BLaER1 (cell line): ENCODE measurements around the gene KCNJ6.

Source experiments
- H3K27ac ChIP-seq: shearing (Covaris generic); formaldehyde crosslinking; 2 replicates; pipeline ENCODE4 v1.8.1; 2022
- H3K27me3 ChIP-seq: shearing (Covaris generic); formaldehyde crosslinking; 2 replicates; pipeline ENCODE4 v1.8.1; 2022
- H3K36me3 ChIP-seq: shearing (Covaris generic); formaldehyde crosslinking; 2 replicates; pipeline ENCODE4 v1.8.1; 2022
- H3K4me1 ChIP-seq: shearing (Covaris generic); formaldehyde crosslinking; 2 replicates; pipeline ENCODE4 v1.8.1; 2022
- H3K4me2 ChIP-seq: shearing (Covaris generic); formaldehyde crosslinking; 2 replicates; pipeline ENCODE4 v1.8.1; 2022
- H3K4me3 ChIP-seq: shearing (Covaris generic); formaldehyde crosslinking; 2 replicates; pipeline ENCODE4 v1.8.1; 2022
- H3K9ac ChIP-seq: shearing (Covaris generic); formaldehyde crosslinking; 2 replicates; pipeline ENCODE4 v1.8.1; 2022
- H3K9me3 ChIP-seq: shearing (Covaris generic); formaldehyde crosslinking; 2 replicates; pipeline ENCODE4 v1.8.1; 2022
- H4K20me1 ChIP-seq: shearing (Covaris generic); formaldehyde crosslinking; 2 replicates; pipeline ENCODE4 v1.8.1; 2022
- Cebpa-rat ChIP-seq: shearing (Covaris generic); IDR thresholded peaks from 2 replicates; pipeline ENCODE4 v1.8.1; 2022

Gene KCNJ6

DNA sequence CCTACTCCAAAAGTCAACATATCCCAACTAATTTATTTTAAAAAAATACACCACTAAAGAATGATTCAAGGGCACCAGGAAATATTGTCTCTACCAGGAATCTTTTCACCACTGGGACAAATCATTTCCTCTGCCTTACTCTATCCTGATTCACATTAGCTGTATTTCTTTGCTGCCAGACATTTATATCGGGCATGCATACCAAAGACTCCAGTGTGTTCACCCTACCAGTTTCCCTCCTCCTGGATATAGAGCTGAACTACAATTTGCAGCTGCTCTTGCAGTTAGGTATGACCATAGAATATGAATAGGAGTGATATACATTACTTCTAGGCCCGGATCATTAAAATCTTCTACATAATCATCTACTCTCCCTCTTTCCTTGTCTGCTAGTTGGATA, 7.6 kb downstream of the KCNJ6 start:
- Histone ChIP-seq H3K4me3 (no peak overlapping the region), H3K9me3 (no peaks in the 10 kb centered on the region), H3K36me3 (no peaks in the 10 kb centered on the region), H3K27ac (no peak overlapping the region), H3K9ac (no peak overlapping the region), H3K4me2 (no peak overlapping the region), H3K27me3 (peaks cover 5% of the 10 kb centered on the region; the same call in 1 of the 2 replicates), H4K20me1 (no peaks in the 10 kb centered on the region), H3K4me1 (no peaks in the 10 kb centered on the region)
- TF ChIP-seq Cebpa-rat, result no peak

DNA sequence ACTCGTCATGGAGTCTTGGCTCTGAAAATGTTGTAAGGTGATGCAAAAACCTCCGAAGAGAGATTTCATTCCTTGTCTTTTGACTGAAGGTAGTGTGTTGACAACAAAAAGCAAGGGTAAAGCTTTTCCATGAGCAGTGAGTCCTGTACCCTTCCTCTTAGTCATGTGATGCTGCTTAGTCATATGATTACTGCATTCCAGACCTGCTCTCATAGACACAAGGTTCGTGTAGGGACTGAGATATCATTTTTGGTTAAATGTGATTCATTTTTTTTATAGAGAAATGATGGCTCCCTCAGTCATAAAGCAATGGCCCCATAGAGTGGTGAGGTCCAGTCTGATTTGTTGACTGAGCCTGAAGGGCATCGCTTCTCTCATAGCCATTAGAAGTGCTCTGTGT, 9.2 kb downstream of the KCNJ6 start:
- no peaks in the 10 kb centered on the region for H4K20me1 ChIP-seq
- no peak overlapping the region for H3K4me3 ChIP-seq
- TF ChIP-seq Cebpa-rat, result no peak
- H3K27me3 ChIP-seq, result no peaks in the 10 kb centered on the region
- no peaks in the 10 kb centered on the region for H3K36me3 ChIP-seq
- H3K4me2 ChIP-seq, result no peak overlapping the region
- no peaks in the 10 kb centered on the region for H3K4me1 ChIP-seq
- no peak overlapping the region for H3K9ac ChIP-seq
- no peak overlapping the region for H3K27ac ChIP-seq
- H3K9me3 ChIP-seq, result no peaks in the 10 kb centered on the region

GRCh38 chr21:37905291-37905690, 11.0 kb downstream of the KCNJ6 start:
- no peaks in the 10 kb centered on the region for H3K36me3 ChIP-seq
- H3K9ac ChIP-seq, result no peak overlapping the region
- no peak overlapping the region for H3K4me2 ChIP-seq
- H3K4me1 ChIP-seq, result no peaks in the 10 kb centered on the region
- H3K27me3 ChIP-seq, result no peaks in the 10 kb centered on the region
- H3K27ac ChIP-seq, result no peak overlapping the region
- no peak overlapping the region for H3K4me3 ChIP-seq
- no peaks in the 10 kb centered on the region for H3K9me3 ChIP-seq
- TF ChIP-seq Cebpa-rat, result no peak
- no peaks in the 10 kb centered on the region for H4K20me1 ChIP-seq

- no peak overlapping the region for H3K4me3 ChIP-seq
- no peak overlapping the region for H3K27ac ChIP-seq
- H4K20me1 ChIP-seq, result no peaks in the 10 kb centered on the region
- no peaks in the 10 kb centered on the region for H3K4me1 ChIP-seq
- no peak for TF ChIP-seq Cebpa-rat
- H3K9ac ChIP-seq, result no peak overlapping the region
- H3K4me2 ChIP-seq, result no peak overlapping the region
- no peaks in the 10 kb centered on the region for H3K36me3 ChIP-seq
- no peaks in the 10 kb centered on the region for H3K27me3 ChIP-seq
- no peaks in the 10 kb centered on the region for H3K9me3 ChIP-seq
Observed at GRCh38 chr21:37904856-37905255, 11.4 kb downstream of the KCNJ6 start.

DNA sequence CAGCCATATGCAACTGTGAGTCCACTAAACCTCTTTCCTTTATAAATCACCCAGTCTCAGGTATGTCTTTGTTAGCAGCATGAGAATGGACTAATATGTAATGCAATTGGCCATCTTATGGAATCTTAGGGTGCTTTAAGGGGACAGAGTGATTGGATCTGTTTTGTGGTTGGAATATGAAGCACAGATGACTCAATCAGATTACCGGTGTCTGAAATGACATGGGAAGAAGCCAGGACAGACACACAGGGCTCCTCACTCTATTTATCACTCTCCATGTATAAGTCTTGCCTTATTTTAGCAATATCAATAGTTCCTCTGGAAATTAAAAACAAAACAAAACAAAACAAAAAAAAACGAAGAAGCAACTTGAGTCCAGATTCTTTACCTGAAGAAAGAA, 12.9 kb downstream of the KCNJ6 start:
- H3K4me1 ChIP-seq, result no peaks in the 10 kb centered on the region
- H3K36me3 ChIP-seq, result no peaks in the 10 kb centered on the region
- H4K20me1 ChIP-seq, result no peaks in the 10 kb centered on the region
- H3K9ac ChIP-seq, result no peak overlapping the region
- H3K9me3 ChIP-seq, result no peaks in the 10 kb centered on the region
- H3K4me2 ChIP-seq, result no peak overlapping the region
- no peak overlapping the region for H3K27ac ChIP-seq
- TF ChIP-seq Cebpa-rat, result no peak
- no peaks in the 10 kb centered on the region for H3K27me3 ChIP-seq
- no peak overlapping the region for H3K4me3 ChIP-seq

DNA sequence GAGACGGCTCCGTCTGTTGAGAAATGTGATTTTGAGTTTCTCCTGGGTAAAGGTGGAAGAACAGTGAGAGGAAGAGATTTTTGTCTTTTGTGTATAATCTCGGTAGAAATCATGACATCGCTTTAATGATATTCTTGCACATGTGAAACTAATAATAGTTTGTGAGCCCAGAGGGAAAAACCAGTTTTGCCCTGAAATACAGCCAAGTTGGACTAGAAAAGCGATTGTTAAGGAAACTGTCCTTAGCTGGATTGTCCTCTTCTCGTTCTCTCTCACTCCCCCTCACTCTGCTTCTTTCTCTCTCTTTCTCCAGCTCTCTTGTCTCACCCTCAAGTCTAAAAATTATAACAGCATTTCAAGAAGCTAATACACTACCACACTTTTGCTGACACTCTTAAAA, 17.1 kb downstream of the KCNJ6 start:
- Histone ChIP-seq H4K20me1 (no peaks in the 10 kb centered on the region), H3K27me3 (no peaks in the 10 kb centered on the region), H3K27ac (no peak overlapping the region), H3K9ac (no peak overlapping the region), H3K36me3 (no peaks in the 10 kb centered on the region), H3K4me3 (no peak overlapping the region), H3K9me3 (peaks cover 19% of the 10 kb centered on the region), H3K4me1 (peaks cover 29% of the 10 kb centered on the region), H3K4me2 (no peak overlapping the region)
- TF ChIP-seq Cebpa-rat, result no peak

DNA sequence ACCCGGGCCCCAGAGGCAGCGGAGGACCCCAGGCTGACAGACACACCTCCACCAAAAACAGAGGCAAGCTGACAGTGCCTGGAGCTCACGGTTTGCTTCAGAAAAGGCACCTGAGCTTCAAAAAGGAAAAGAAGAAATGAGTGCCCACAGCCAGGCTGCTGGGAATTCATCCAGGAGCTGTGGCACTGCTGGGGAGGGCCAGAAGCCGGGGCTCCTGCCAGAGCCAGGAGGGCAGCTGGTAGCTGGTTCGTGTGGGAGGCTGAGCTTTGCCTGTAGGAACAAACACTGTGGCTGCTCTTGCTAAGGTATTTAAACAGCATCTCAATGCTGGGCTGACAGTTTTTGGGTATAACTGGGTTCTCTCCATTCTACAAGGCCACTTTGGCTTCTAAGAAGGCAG, 19.5 kb downstream of the KCNJ6 start:
- TF ChIP-seq Cebpa-rat, result no peak
- Histone ChIP-seq H3K9ac (no peak overlapping the region), H3K4me3 (no peak overlapping the region), H3K4me1 (peaks cover 38% of the 10 kb centered on the region), H3K9me3 (peaks cover 19% of the 10 kb centered on the region), H4K20me1 (no peaks in the 10 kb centered on the region), H3K4me2 (peak overlapping the region; percentile 70), H3K27me3 (no peaks in the 10 kb centered on the region), H3K36me3 (no peaks in the 10 kb centered on the region), H3K27ac (no peak overlapping the region)

DNA sequence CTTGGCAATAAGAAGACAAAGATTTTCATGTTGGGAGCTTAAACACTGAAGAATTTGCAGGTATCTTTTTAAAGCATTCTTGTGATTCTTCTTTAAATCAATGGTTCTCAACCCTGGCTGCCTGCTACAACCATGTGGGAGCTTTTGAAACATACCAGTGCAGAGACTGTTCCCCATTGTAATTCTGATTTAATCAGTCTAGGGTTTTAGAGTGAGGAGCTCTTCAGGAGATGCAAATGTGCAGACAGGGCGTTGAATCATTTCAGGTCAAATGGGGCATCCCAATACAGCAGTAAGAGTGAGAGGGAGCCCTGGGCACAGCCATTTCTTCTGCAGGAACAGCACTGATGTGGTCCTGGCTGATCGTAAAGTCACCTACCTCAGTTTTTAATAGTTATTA, 24.3 kb downstream of the KCNJ6 start:
- Histone ChIP-seq H3K9me3 (peaks cover 19% of the 10 kb centered on the region), H3K9ac (no peak overlapping the region), H3K4me3 (no peak overlapping the region), H3K27ac (no peak overlapping the region), H3K36me3 (no peaks in the 10 kb centered on the region), H3K4me2 (no peak overlapping the region), H3K27me3 (no peaks in the 10 kb centered on the region), H3K4me1 (peaks cover 37% of the 10 kb centered on the region), H4K20me1 (no peaks in the 10 kb centered on the region)
- no peak for TF ChIP-seq Cebpa-rat

- Histone ChIP-seq H3K4me3 (no peak overlapping the region), H3K36me3 (no peaks in the 10 kb centered on the region), H3K4me2 (no peak overlapping the region), H3K9ac (no peak overlapping the region), H3K9me3 (no peaks in the 10 kb centered on the region), H3K4me1 (peaks cover 4% of the 10 kb centered on the region), H4K20me1 (no peaks in the 10 kb centered on the region), H3K27me3 (no peaks in the 10 kb centered on the region), H3K27ac (no peak overlapping the region)
- no peak for TF ChIP-seq Cebpa-rat
Observed at GRCh38 chr21:37888659-37889058, 27.6 kb downstream of the KCNJ6 start.

- H3K9ac ChIP-seq, result no peak overlapping the region
- H3K27me3 ChIP-seq, result no peaks in the 10 kb centered on the region
- no peaks in the 10 kb centered on the region for H3K4me1 ChIP-seq
- no peak overlapping the region for H3K27ac ChIP-seq
- H3K9me3 ChIP-seq, result no peaks in the 10 kb centered on the region
- H4K20me1 ChIP-seq, result no peaks in the 10 kb centered on the region
- H3K4me2 ChIP-seq, result no peak overlapping the region
- no peaks in the 10 kb centered on the region for H3K36me3 ChIP-seq
- no peak for TF ChIP-seq Cebpa-rat
- H3K4me3 ChIP-seq, result no peak overlapping the region
Observed at GRCh38 chr21:37886726-37887299, 29.4 kb downstream of the KCNJ6 start.

DNA sequence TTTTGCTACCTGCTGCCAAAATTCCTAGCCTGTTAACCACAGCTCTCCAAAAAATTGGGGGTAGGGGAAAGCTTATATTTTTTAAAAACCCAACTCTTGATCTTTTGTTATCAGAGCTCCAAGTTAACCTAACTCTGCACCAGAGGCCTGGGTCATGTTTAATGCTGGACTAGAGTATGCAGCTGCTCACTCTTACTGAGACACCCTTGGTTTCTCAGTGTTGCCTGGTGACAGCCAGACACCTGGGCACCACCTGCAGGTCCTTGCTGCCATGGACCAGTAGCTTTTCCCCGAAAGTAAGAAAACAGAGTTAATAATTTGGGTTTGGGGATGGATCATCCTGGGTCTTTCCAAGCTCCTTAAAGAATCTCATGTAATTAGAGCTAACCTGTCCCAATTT, 30.1 kb downstream of the KCNJ6 start:
- no peak overlapping the region for H3K4me2 ChIP-seq
- H3K27me3 ChIP-seq, result no peaks in the 10 kb centered on the region
- TF ChIP-seq Cebpa-rat, result no peak
- no peaks in the 10 kb centered on the region for H4K20me1 ChIP-seq
- H3K27ac ChIP-seq, result no peak overlapping the region
- no peaks in the 10 kb centered on the region for H3K4me1 ChIP-seq
- H3K9ac ChIP-seq, result no peak overlapping the region
- H3K9me3 ChIP-seq, result no peaks in the 10 kb centered on the region
- H3K36me3 ChIP-seq, result no peaks in the 10 kb centered on the region
- no peak overlapping the region for H3K4me3 ChIP-seq
